ENCODE data around the gene CLMP. TPM values are rescaled to one million over a fixed set of nuclear protein-coding genes. Genes with fewer than 3 reads are reported as not detected.
A peak's percentile ranks its signal among the peaks of the same experiment; 100 is the strongest.

The CLMP gene
- total RNA-seq, 2 donors from 2014 or later, result 48.3 to 126 TPM

- no peak overlapping the region for H3K4me3 ChIP-seq
- TF ChIP-seq CTCF (IDR thresholded peaks at IDR 0.05), result no peak
- no peaks in the 10 kb centered on the region for H3K27me3 ChIP-seq (replicated peaks; ENCODE audit: insufficient read depth)
- peaks cover 7 to 24% of the 10 kb centered on the region in 2 donors for H3K4me1 ChIP-seq (ENCODE audit: control insufficient read depth in 1 of 2, low read depth in 2 of 2)
- H3K9me3 ChIP-seq, result no peaks in the 10 kb centered on the region
- ATAC-seq (ENCODE audit: insufficient number of reproducible peaks, low FRiP score, low read depth) (no peak), DNase-seq (ENCODE audit: low spot score) (no peak)
- no peak overlapping the region for H3K27ac ChIP-seq
- H3K36me3 ChIP-seq, result no peaks in the 10 kb centered on the region
Observed at GRCh38 chr11:123107945-123108495, 87.0 kb downstream of the CLMP start.

DNA sequence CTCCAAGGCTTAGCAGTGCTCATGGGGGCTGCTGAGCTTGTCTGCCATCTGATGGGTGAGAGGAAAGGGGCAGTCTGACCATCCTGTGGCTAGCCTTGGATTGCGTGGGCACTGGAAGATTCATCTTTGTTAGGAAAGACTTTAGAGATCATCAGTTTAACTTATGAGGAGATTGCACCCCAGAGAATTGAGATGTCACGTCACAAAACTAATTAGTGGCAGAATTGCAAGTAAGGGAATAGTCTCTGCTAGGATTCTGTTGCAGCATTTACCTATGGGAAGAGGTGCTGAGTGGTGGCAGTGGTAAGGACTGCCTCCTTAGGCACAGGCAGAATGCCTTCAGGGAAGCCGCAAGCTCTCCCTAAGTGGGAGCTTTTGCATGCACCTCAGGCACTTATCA is 90.4 kb downstream of the CLMP start:
- Histone ChIP-seq H3K4me1 (ENCODE audit: control insufficient read depth in 1 of 2, low read depth in 2 of 2) (peaks cover 10 to 28% of the 10 kb centered on the region in 2 donors), H3K27ac (peak overlapping the region in 1 of 2 donors; percentile 42), H3K4me3 (no peak overlapping the region), H3K27me3 (replicated peaks; ENCODE audit: insufficient read depth) (no peaks in the 10 kb centered on the region), H3K36me3 (no peaks in the 10 kb centered on the region), H3K9me3 (no peaks in the 10 kb centered on the region)
- ATAC-seq (ENCODE audit: insufficient number of reproducible peaks, low FRiP score, low read depth), result no peak
- DNase-seq (ENCODE audit: low spot score), result no peak
- no peak for TF ChIP-seq CTCF (IDR thresholded peaks at IDR 0.05)

DNA sequence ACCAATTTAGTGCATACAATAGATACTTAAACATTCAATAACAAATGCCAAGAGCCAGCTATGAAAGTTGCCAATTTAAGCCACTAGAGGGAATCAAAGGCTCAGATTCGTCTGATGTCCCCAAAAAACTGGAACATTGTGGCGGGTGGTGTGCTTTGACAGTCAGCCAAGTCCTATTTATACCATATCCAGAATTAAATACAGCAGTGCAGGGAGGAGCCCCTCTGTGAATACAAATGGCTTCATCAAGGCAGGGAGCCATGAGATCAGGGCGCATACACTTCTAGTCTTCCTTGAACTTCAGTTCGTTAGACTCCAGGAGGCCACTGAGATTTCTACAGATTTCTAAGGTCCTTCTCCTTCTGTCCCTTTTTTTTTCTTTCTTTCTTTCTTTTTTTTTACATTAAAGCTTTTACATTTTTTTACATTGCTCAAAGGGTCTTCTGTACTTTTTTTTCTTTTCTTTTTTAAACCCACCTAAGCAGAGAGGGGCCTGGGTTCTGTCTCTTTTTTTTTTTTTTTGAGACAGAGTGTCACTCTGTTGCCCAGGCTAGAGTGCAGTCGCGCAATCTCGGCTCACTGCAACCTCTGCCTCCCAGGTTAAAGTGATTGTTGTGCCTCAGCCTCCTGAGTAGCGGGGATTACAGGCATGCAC is 91.6 kb downstream of the CLMP start:
- TF ChIP-seq CTCF (IDR thresholded peaks at IDR 0.05), result peak; percentile 75
- H3K36me3 ChIP-seq, result no peaks in the 10 kb centered on the region
- no peaks in the 10 kb centered on the region for H3K27me3 ChIP-seq (replicated peaks; ENCODE audit: insufficient read depth)
- peak overlapping the region; percentile 42 to 73 for H3K27ac ChIP-seq
- H3K4me3 ChIP-seq, result no peak overlapping the region
- H3K9me3 ChIP-seq, result no peaks in the 10 kb centered on the region
- H3K4me1 ChIP-seq (ENCODE audit: control insufficient read depth in 1 of 2, low read depth in 2 of 2), result peaks cover 10 to 28% of the 10 kb centered on the region in 2 donors
- ATAC-seq (ENCODE audit: insufficient number of reproducible peaks, low FRiP score, low read depth) (peak; percentile 88), DNase-seq (ENCODE audit: low spot score) (peak; percentile 49)

DNA sequence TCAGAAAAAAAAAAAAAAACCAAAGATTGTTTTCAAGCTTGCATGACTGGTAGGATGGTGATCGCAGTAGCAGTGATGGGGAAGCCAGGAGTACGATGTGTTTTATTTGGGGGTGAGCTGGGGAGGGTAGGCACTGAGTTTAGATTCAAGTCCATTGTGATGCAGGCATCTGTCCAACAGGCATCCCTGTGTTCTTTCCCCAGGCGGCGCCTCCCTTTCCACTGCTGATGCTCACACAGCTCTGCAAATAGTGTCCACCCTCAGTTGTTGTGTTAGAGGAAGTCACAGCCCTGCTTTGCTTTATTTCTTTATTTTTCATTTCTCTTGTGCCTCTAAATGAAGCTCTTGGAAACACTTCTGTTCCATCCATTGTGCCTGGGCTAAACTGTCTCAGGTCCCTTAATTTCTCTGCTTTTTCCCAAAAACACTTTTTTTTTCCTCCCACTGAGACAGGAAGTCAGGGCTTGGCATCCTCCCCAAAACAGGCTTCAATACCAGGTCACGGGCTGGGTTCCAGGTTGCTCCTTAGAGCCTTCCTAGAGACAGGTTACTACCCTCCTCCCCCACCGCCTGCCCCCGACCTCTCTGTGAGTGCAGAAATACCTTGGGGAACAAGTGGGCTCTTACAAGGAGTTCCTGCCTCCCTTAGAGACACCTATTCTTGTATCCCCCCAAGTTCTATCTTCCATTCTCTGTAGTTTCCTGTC is 94.5 kb downstream of the CLMP start:
- H3K9me3 ChIP-seq, result no peaks in the 10 kb centered on the region
- DNase-seq (ENCODE audit: low spot score), result no peak
- H3K27ac ChIP-seq, result peak overlapping the region; percentile 27 to 30
- H3K4me3 ChIP-seq, result no peak overlapping the region
- peaks cover 5% of the 10 kb centered on the region for H3K36me3 ChIP-seq
- no peak for ATAC-seq (ENCODE audit: insufficient number of reproducible peaks, low FRiP score, low read depth)
- no peak for TF ChIP-seq CTCF (IDR thresholded peaks at IDR 0.05)
- no peaks in the 10 kb centered on the region for H3K27me3 ChIP-seq (replicated peaks; ENCODE audit: insufficient read depth)
- H3K4me1 ChIP-seq (ENCODE audit: control insufficient read depth in 1 of 2, low read depth in 2 of 2), result peaks cover 10 to 28% of the 10 kb centered on the region in 2 donors

GRCh38 chr11:123098990-123099389 is 96.1 kb downstream of the CLMP start:
- Histone ChIP-seq H3K36me3 (peaks cover 7% of the 10 kb centered on the region), H3K4me3 (no peak overlapping the region), H3K27me3 (replicated peaks; ENCODE audit: insufficient read depth) (no peaks in the 10 kb centered on the region), H3K27ac (no peak overlapping the region), H3K4me1 (ENCODE audit: control insufficient read depth in 1 of 2, low read depth in 2 of 2) (peaks cover 10 to 25% of the 10 kb centered on the region in 2 donors), H3K9me3 (no peaks in the 10 kb centered on the region)
- DNase-seq (ENCODE audit: low spot score) (no peak), ATAC-seq (ENCODE audit: insufficient number of reproducible peaks, low FRiP score, low read depth) (no peak)
- no peak for TF ChIP-seq CTCF (IDR thresholded peaks at IDR 0.05)

All from thoracic aorta (tissue), 2 donors.